GM12878 (cell line): ENCODE measurements around the gene PRPF6. TPM values are rescaled to one million over a fixed set of nuclear protein-coding genes. Genes with fewer than 3 reads are reported as not detected.

ENCODE experiments used
- ASH2L ChIP-seq: fragments of 300-600, 200-600 bp; sonication (generic); IDR thresholded peaks from 2 replicates; pipeline ENCODE4 v1.6.1; 2017; ENCODE audit warnings: low read depth, mild to moderate bottlenecking, borderline replicate concordance
- BHLHE40 ChIP-seq, 2 experiments: fragments of 450-650 bp in 1 of 2; IDR thresholded peaks; 2 replicates each; pipeline ENCODE4 v1.6.1; 2011 to 2017; ENCODE audit warnings: low read depth in 2 of 2, borderline replicate concordance in 1 of 2, improper control_type of control experiment in 1 of 2, low read length in 1 of 2, mild to moderate bottlenecking in 1 of 2
- EED ChIP-seq: sonication (generic); IDR thresholded peaks from 2 replicates; pipeline ENCODE4 v1.6.1; 2016; ENCODE audit warnings: antibody characterized with exemption, low read depth
- FOXK2 ChIP-seq: fragments of 450-650 bp; IDR thresholded peaks from 2 replicates; pipeline ENCODE4 v1.6.1; 2017; ENCODE audit warnings: mild to moderate bottlenecking, moderate library complexity
- IKZF2 ChIP-seq, 2 experiments: fragments of 450-650 bp; IDR thresholded peaks; 2 replicates each; pipeline ENCODE4 v1.6.1; 2017; ENCODE audit warnings: mild to moderate bottlenecking in 2 of 2, moderate library complexity in 2 of 2
- JUNB ChIP-seq: IDR thresholded peaks from 2 replicates; pipeline ENCODE4 v1.6.1; 2016; ENCODE audit warnings: antibody characterized with exemption, mild to moderate bottlenecking
- KDM1A ChIP-seq: fragments of 200-600 bp; sonication (generic); IDR thresholded peaks from 2 replicates; pipeline ENCODE4 v1.6.1; 2016; ENCODE audit warnings: borderline replicate concordance
- KLF5 ChIP-seq: fragments of 450-650 bp; IDR thresholded peaks from 2 replicates; pipeline ENCODE4 v1.6.1; 2014; ENCODE audit warnings: mild to moderate bottlenecking; ENCODE audit not compliant: partially characterized antibody
- RB1 ChIP-seq: fragments of 450-650 bp; formaldehyde crosslinking; IDR thresholded peaks from 2 replicates; pipeline ENCODE4 v1.6.1; 2017; ENCODE audit warnings: mild to moderate bottlenecking, borderline replicate concordance
- RELA ChIP-seq: fragments of 450-650 bp; IDR thresholded peaks from 2 replicates; pipeline ENCODE4 v1.8.0; 2014; ENCODE audit warnings: borderline replicate concordance; ENCODE audit not compliant: partially characterized antibody
- SUPT20H ChIP-seq: IDR thresholded peaks from 2 replicates; pipeline ENCODE4 v1.6.1; 2011; ENCODE audit warnings: low read depth, mild to moderate bottlenecking, low read length, moderate library complexity, borderline replicate concordance; ENCODE audit not compliant: control insufficient read depth
- TCF3 ChIP-seq: IDR thresholded peaks from 2 replicates; pipeline ENCODE4 v1.6.1; 2012; ENCODE audit warnings: low read depth, mild to moderate bottlenecking, low read length, borderline replicate concordance; ENCODE audit not compliant: insufficient read depth
- polyA plus RNA-seq, 11 experiments: library from polyadenylated mRNA; depleted of rRNA in 4 of 11; unstranded in 6 of 11; stranded (reverse) in 5 of 11; fragments of >200 nt; fragmentation: Nextera tagmentation in 4 of 11; fragmentation: Illumina TruSeq in 1 of 11; extraction: Ambion mirVana in 4 of 11; extraction: Trizol in 1 of 11; gene quantifications; 1 replicate in 1 of 11; 2 replicates in 10 of 11; pipeline versions ENCODE4 v1.2.1 to v1.2.3, GENCODE V29; 2011 to 2016; ENCODE audit warnings: inconsistent platforms in 2 of 11, missing spikeins in 2 of 11, low read depth in 1 of 11
- total RNA-seq, 4 experiments: library from RNA; depleted of rRNA in 3 of 4; stranded (reverse); fragments of >200 nt in 3 of 4; fragmentation: Illumina TruSeq in 1 of 4; extraction: Trizol in 1 of 4; gene quantifications; 2 replicates each; pipeline versions ENCODE4 v1.2.1 to v1.2.3, GENCODE V29; 2013 to 2021
- TF ChIP-seq, protein P1 (sequence below): fragments of 450-650 bp; IDR thresholded peaks from 2 replicates; pipeline ENCODE4 v1.6.1; 2018; ENCODE audit warnings: borderline replicate concordance, mild to moderate bottlenecking; ENCODE audit not compliant: partially characterized antibody
- TF ChIP-seq, protein P2 (sequence below): fragments of 450-650 bp; IDR thresholded peaks from 2 replicates; pipeline ENCODE4 v1.6.1; 2016; ENCODE audit warnings: mild to moderate bottlenecking
- TF ChIP-seq, protein P3 (sequence below): IDR thresholded peaks from 2 replicates; pipeline ENCODE4 v1.6.1; 2011; ENCODE audit warnings: mild to moderate bottlenecking, low read depth, low read length, moderate library complexity; ENCODE audit not compliant: insufficient replicate concordance
- TF ChIP-seq, protein P4 (sequence below): fragments of 450-650 bp; IDR thresholded peaks from 2 replicates; pipeline ENCODE4 v1.6.1; 2017; ENCODE audit warnings: antibody characterized with exemption, mild to moderate bottlenecking, moderate library complexity
- TF ChIP-seq, protein P5 (sequence below): fragments of 450-650 bp; formaldehyde crosslinking; IDR thresholded peaks from 2 replicates; pipeline ENCODE4 v1.5.0; 2022; ENCODE audit warnings: mild to moderate bottlenecking, missing genetic modification characterization

PRPF6 gene
- total and polyA plus RNA-seq, 10 of the 15 experiments (the other 5 are each of a cell fraction or from before 2014, with no cell fraction given), result 5.0 to 102 (median 71.3) TPM

DNA sequence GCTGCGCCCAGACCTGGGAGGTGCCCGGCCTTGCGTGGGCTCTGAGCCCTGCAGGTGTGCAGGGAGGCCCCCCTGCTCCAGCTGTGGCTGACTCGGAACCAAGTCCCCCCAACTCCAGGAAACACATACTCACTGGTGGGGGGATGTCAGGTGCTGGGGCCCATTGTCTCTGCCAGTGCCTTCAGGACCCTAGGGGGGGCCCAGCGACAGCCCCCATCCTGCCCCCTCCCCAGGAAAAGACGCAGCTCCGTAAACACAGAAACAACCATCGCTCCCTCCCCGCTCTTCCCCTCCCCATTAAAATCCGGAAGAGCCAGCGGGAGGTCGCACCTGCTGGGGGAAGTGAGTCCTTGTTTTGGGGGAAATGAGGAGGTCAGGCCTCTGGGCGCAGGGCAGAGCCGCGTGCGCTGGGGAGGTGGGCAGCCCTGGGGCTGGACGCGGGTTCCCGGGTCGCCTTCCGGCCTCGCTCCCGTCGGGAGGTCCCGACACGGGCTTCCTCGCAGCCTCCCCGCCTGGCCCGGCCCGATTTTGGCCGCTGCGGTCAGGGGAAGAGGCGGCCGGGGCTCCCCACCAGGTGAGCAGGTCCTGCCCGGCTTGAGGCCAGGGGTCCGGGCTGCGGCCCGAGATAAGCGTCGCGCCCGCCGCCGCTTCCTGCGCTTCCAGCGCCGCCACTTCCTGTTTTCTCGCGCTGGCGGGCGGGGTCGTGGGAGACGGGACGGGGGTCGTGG, 61.3 kb downstream of the PRPF6 start (continued):
- TF ChIP-seq, protein P1, sequence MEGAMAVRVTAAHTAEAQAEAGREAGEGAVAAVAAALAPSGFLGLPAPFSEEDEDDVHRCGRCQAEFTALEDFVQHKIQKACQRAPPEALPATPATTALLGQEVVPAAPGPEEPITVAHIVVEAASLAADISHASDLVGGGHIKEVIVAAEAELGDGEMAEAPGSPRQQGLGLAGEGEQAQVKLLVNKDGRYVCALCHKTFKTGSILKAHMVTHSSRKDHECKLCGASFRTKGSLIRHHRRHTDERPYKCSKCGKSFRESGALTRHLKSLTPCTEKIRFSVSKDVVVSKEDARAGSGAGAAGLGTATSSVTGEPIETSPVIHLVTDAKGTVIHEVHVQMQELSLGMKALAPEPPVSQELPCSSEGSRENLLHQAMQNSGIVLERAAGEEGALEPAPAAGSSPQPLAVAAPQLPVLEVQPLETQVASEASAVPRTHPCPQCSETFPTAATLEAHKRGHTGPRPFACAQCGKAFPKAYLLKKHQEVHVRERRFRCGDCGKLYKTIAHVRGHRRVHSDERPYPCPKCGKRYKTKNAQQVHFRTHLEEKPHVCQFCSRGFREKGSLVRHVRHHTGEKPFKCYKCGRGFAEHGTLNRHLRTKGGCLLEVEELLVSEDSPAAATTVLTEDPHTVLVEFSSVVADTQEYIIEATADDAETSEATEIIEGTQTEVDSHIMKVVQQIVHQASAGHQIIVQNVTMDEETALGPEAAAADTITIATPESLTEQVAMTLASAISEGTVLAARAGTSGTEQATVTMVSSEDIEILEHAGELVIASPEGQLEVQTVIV, result peak; percentile 18
- TF ChIP-seq, protein P2, sequence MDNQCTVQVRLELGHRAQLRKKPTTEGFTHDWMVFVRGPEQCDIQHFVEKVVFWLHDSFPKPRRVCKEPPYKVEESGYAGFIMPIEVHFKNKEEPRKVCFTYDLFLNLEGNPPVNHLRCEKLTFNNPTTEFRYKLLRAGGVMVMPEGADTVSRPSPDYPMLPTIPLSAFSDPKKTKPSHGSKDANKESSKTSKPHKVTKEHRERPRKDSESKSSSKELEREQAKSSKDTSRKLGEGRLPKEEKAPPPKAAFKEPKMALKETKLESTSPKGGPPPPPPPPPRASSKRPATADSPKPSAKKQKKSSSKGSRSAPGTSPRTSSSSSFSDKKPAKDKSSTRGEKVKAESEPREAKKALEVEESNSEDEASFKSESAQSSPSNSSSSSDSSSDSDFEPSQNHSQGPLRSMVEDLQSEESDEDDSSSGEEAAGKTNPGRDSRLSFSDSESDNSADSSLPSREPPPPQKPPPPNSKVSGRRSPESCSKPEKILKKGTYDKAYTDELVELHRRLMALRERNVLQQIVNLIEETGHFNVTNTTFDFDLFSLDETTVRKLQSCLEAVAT, result no peak
- TF ChIP-seq SUPT20H (no peak), IKZF2 (IDR thresholded peaks at IDR 0.05) (peak; percentile 33 to 45; a peak in 3 of 4 replicates), ASH2L (no peak), RELA (no peak), TCF3 (0 out of 2 replicates have a peak, but pooled peaks have one; percentile 24), RB1 (peak; percentile 28; the same call in 1 of the 2 replicates), EED (peak; percentile 58; the same call in 1 of the 2 replicates), KLF5 (no peak), KDM1A (no peak), JUNB (no peak), BHLHE40 (IDR thresholded peaks at IDR 0.05; ENCODE audit: borderline replicate concordance in 1 of 2, low read depth in 2 of 2, low read length in 1 of 2) (peak in 1 of 2 experiments; percentile 45; a peak in 1 of 4 replicates), FOXK2 (no peak)
- TF ChIP-seq, protein P3, sequence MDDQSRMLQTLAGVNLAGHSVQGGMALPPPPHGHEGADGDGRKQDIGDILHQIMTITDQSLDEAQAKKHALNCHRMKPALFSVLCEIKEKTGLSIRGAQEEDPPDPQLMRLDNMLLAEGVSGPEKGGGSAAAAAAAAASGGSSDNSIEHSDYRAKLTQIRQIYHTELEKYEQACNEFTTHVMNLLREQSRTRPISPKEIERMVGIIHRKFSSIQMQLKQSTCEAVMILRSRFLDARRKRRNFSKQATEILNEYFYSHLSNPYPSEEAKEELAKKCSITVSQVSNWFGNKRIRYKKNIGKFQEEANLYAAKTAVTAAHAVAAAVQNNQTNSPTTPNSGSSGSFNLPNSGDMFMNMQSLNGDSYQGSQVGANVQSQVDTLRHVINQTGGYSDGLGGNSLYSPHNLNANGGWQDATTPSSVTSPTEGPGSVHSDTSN, result no peak
- TF ChIP-seq, protein P4, sequence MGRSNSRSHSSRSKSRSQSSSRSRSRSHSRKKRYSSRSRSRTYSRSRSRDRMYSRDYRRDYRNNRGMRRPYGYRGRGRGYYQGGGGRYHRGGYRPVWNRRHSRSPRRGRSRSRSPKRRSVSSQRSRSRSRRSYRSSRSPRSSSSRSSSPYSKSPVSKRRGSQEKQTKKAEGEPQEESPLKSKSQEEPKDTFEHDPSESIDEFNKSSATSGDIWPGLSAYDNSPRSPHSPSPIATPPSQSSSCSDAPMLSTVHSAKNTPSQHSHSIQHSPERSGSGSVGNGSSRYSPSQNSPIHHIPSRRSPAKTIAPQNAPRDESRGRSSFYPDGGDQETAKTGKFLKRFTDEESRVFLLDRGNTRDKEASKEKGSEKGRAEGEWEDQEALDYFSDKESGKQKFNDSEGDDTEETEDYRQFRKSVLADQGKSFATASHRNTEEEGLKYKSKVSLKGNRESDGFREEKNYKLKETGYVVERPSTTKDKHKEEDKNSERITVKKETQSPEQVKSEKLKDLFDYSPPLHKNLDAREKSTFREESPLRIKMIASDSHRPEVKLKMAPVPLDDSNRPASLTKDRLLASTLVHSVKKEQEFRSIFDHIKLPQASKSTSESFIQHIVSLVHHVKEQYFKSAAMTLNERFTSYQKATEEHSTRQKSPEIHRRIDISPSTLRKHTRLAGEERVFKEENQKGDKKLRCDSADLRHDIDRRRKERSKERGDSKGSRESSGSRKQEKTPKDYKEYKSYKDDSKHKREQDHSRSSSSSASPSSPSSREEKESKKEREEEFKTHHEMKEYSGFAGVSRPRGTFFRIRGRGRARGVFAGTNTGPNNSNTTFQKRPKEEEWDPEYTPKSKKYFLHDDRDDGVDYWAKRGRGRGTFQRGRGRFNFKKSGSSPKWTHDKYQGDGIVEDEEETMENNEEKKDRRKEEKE, result no peak
- TF ChIP-seq, protein P5, sequence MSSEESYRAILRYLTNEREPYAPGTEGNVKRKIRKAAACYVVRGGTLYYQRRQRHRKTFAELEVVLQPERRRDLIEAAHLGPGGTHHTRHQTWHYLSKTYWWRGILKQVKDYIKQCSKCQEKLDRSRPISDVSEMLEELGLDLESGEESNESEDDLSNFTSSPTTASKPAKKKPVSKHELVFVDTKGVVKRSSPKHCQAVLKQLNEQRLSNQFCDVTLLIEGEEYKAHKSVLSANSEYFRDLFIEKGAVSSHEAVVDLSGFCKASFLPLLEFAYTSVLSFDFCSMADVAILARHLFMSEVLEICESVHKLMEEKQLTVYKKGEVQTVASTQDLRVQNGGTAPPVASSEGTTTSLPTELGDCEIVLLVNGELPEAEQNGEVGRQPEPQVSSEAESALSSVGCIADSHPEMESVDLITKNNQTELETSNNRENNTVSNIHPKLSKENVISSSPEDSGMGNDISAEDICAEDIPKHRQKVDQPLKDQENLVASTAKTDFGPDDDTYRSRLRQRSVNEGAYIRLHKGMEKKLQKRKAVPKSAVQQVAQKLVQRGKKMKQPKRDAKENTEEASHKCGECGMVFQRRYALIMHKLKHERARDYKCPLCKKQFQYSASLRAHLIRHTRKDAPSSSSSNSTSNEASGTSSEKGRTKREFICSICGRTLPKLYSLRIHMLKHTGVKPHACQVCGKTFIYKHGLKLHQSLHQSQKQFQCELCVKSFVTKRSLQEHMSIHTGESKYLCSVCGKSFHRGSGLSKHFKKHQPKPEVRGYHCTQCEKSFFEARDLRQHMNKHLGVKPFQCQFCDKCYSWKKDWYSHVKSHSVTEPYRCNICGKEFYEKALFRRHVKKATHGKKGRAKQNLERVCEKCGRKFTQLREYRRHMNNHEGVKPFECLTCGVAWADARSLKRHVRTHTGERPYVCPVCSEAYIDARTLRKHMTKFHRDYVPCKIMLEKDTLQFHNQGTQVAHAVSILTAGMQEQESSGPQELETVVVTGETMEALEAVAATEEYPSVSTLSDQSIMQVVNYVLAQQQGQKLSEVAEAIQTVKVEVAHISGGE (CRISPR knock-in tag), result no peak
